Measurements from ENCODE around the gene INTS15.

- no peak for TF ChIP-seq ZNF354B (CRISPR knock-in tag; IDR thresholded peaks at IDR 0.05)
- no peak for TF ChIP-seq MAFK (IDR thresholded peaks at IDR 0.05; ENCODE audit: low read length)
Measured at GRCh38 chr7:6547400-6547799, 42.4 kb upstream of the INTS15 start.

Measured in K562 (cell line).